HT1080 (cell line): ENCODE measurements around the gene EXOSC6. TPM values are rescaled to one million over a fixed set of nuclear protein-coding genes. Genes with fewer than 3 reads are reported as not detected.
"Not testable (repeated sequence)": the region's sequence is repeated elsewhere in the genome, so short reads cannot be mapped to it uniquely, and the experiment has no call there.

Experiments
- DNase-seq: peaks from one replicate; pipeline ENCODE4 v3.0.0-alpha.2; 2015; ENCODE audit warnings: low read depth
- small RNA-seq: library from RNA; depleted of rRNA; stranded (forward); fragments of <200 nt; gene quantifications from one replicate; pipeline ENCODE3, GENCODE V24; 2014
- total RNA-seq: library from RNA; depleted of rRNA; stranded (reverse); fragments of >200 nt; shearing (Covaris generic); gene quantifications from 2 replicates; pipeline ENCODE4 v1.2.3, GENCODE V29; 2014; rRNA removed

EXOSC6 gene
- total RNA-seq, 1 experiment from 2014 or later = 44.2 TPM

DNA sequence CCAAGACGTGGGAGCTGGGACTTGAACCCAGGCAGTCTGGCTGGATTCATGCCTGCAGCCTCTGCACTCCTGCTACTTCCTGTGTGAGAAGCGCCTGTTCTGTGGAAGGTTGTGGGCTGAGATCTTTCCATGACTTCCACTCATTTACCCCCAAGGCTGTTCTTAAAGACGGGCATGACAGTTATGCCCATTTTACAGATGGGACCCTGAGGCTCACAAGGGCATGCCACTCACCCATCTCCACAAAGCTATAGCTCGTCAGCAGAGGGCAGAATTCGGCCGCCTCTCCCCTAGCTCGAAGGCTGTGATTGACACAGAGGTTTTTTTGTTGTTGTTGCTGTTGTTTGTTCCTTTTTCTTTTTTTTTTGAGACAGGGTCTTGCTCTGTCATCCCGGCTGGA, 51.7 kb downstream of the EXOSC6 start:
- not testable (repeated sequence) for DNase-seq

DNA sequence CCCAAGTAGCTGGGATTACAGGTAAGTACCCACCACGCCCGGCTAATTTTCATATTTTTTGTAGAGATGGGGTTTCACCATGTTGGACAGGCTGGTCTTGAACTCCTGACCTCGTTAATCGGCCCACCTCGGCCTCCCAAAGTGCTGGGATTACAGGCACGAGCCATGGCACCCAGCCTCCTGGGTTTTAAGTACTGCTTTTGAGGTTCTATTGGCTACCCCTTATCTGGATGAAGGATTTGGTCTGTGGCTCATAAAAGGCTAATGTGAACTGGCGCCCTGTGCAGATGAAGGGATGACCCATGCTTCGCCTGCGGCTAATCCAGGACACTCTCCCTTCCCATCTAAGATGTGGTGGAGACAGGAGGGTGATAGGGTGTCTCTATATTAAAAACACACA, 52.6 kb downstream of the EXOSC6 start:
- not testable (repeated sequence) for DNase-seq

DNA sequence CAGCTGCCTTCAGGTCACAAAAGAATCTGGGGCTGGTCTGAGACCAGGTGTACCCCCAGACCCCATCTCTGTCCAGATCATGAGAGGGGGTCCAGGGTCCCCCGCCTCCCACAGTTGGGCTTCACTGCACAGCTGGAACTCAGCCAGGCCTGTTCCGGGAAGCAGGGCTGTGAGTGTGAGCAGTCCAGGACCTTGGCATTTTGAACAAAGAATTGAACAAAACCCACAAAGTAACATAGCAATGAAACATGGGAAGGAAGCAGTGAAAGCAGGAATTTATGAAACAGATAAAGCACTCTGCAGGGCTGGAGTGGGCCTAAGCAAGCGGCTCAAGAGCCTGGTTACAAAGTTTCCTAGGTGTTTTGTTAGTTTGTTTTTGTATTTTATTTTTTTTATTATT, 53.1 kb downstream of the EXOSC6 start:
- not testable (repeated sequence) for DNase-seq

DNA sequence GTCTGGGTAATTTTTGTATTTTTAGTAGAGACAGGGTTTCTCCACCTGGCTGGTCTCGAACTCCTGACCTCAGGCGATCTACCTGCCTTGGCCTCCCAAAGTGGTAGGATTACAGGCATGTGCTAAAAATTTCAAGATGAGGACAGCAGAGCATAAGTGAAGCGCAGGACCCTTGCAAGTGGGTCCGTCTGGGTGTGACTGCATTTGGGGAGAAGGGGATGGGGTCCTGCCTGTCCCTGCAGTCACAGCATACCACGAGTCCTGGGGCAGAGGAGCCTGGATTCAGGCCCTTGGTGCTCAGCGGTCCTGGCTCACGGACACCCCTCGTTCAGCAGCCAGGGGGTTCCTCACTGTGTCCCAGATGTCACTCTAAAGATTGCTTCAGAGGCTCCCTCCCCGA, 53.5 kb downstream of the EXOSC6 start:
- not testable (repeated sequence) for DNase-seq

DNA sequence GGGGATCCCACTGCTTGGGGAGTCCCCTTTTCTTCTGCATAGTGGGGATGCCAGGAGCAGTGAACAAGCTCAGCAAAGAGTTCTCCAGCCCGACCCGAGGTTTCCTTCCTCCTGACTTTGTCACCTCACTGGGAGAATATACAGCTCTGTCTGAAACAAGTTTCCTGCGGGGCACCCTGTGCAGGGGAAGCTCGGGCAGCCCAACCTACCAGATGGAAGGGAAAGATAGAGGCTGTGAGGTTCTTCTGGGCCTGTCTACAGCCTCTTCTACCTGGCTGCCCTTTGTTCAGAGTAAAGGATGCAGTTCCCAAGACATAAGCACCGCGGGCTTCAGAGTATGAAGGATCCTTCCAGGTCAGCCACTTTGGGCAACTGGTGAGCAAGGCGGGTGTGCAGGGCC, 54.1 kb downstream of the EXOSC6 start:
- not testable (repeated sequence) for DNase-seq

Small RNAs within 50 kb of the gene (small RNA-seq; reads per million reads assigned to genes)
- gene AC009060.2 (not detected), gene RN7SL279P (not detected)

Other genes starting within 250 kb of the EXOSC6 start
- gene PDPR, start 137.6 kb downstream of the EXOSC6 start, total RNA-seq = 16.6 and 16.8 TPM in 2 replicates
- gene CLEC18C, start 78.2 kb downstream of the EXOSC6 start, total RNA-seq = 0.03 TPM in 1 of 2 replicates, not detected in the other
- gene AARS1, start 37.6 kb upstream of the EXOSC6 start, total RNA-seq = 85.5 and 87.5 TPM in 2 replicates
- 21.2 and 36.3 TPM in 2 replicates for gene DDX19B, start 47.2 kb upstream of the EXOSC6 start, total RNA-seq
- gene DDX19A, start 95.0 kb upstream of the EXOSC6 start, total RNA-seq = 79.4 and 87.5 TPM in 2 replicates
- gene ST3GAL2, start 187.2 kb upstream of the EXOSC6 start, total RNA-seq = 27.9 and 38.1 TPM in 2 replicates
- 3.9 and 4.9 TPM in 2 replicates for gene FCSK, start 202.7 kb upstream of the EXOSC6 start, total RNA-seq